Amniotic epithelial cell (primary cell): ENCODE data around the gene CDKN1C.
"Not testable (repeated sequence)": the region's sequence is repeated elsewhere in the genome, so short reads cannot be mapped to it uniquely, and the experiment has no call there.

Experiments
- DNase-seq: peaks from one replicate; pipeline ENCODE4 v3.0.0-alpha.2; 2010; ENCODE audit warnings: low read depth

Gene CDKN1C

GRCh38 chr11:2909133-2909902 lies 23.7 kb upstream of the CDKN1C start:
- no peak for DNase-seq

GRCh38 chr11:2908130-2908529 lies 22.6 kb upstream of the CDKN1C start:
- no peak for DNase-seq

GRCh38 chr11:2905299-2905698 lies 19.7 kb upstream of the CDKN1C start:
- DNase-seq: not testable (repeated sequence)

- no peak for DNase-seq
Observed at GRCh38 chr11:2904153-2905052, 18.8 kb upstream of the CDKN1C start.

- no peak for DNase-seq
Observed at GRCh38 chr11:2903672-2904011, 18.1 kb upstream of the CDKN1C start.

GRCh38 chr11:2902784-2903671 lies 17.5 kb upstream of the CDKN1C start:
- no peak for DNase-seq

- DNase-seq: peak; percentile 88
Observed at GRCh38 chr11:2901854-2902783, 16.5 kb upstream of the CDKN1C start.

GRCh38 chr11:2901196-2901796 lies 15.7 kb upstream of the CDKN1C start:
- no peak for DNase-seq

- DNase-seq: no peak
Observed at GRCh38 chr11:2899080-2899783, 13.7 kb upstream of the CDKN1C start.

- DNase-seq: peak; percentile 87
Observed at GRCh38 chr11:2898366-2899079, 12.9 kb upstream of the CDKN1C start.

- DNase-seq: no peak
Observed at GRCh38 chr11:2897048-2897447, 11.5 kb upstream of the CDKN1C start.

GRCh38 chr11:2896047-2896446 lies 10.5 kb upstream of the CDKN1C start:
- no peak for DNase-seq

GRCh38 chr11:2893935-2894334 lies 8.4 kb upstream of the CDKN1C start:
- DNase-seq: no peak

GRCh38 chr11:2892967-2893528 lies 7.5 kb upstream of the CDKN1C start:
- DNase-seq: no peak

GRCh38 chr11:2892215-2892966 lies 6.8 kb upstream of the CDKN1C start:
- DNase-seq: peak; percentile 56

- no peak for DNase-seq
Observed at GRCh38 chr11:2891326-2892214, 6.0 kb upstream of the CDKN1C start.
